ENCODE data around the gene KCNK3.

DNA sequence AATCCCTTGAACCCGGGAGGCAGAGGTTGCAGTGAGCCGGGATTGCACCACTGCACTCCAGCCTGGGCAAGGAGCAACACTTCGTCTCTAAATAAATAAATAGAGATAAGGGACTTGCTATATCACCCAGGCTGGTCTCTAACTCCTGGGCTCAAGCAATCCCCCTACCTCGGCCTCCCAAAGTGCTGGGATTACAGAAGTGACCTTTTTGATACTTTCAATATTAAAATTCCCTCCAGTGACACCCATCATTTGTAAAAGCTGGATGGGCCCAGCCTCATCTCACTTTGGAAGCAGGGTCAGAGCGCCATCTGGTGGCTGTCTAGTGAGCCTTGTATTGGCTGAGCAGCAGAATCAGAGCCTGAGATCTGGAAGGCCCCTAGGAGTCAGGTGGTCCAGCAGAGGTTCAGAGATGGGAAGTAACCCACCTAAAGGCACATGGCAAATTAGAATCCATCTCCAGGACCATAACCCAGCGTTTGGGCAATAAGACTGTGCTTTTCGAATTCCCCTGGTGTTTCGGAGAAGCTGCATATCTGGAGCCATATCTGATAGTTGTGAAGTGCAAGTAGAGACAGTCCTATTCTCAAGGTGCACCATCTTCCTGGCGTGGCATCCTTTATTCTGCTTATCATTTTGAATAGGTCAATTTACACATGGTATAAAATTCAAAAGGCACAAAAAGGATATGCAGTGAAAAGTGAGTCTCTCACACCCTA lies 53.2 kb downstream of the KCNK3 start:
- TF ChIP-seq, protein P1, sequence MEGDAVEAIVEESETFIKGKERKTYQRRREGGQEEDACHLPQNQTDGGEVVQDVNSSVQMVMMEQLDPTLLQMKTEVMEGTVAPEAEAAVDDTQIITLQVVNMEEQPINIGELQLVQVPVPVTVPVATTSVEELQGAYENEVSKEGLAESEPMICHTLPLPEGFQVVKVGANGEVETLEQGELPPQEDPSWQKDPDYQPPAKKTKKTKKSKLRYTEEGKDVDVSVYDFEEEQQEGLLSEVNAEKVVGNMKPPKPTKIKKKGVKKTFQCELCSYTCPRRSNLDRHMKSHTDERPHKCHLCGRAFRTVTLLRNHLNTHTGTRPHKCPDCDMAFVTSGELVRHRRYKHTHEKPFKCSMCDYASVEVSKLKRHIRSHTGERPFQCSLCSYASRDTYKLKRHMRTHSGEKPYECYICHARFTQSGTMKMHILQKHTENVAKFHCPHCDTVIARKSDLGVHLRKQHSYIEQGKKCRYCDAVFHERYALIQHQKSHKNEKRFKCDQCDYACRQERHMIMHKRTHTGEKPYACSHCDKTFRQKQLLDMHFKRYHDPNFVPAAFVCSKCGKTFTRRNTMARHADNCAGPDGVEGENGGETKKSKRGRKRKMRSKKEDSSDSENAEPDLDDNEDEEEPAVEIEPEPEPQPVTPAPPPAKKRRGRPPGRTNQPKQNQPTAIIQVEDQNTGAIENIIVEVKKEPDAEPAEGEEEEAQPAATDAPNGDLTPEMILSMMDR (IDR thresholded peaks at IDR 0.05; ENCODE audit: low read depth, low read length): peak; percentile 91
- TF ChIP-seq EZH2phosphoT487 (IDR thresholded peaks at IDR 0.05; ENCODE audit: low read depth): no peak

Data from OCI-LY3 (cell line).